Spleen (tissue), 11 donors: ENCODE data around the gene UGP2. TPM values are rescaled to one million over a fixed set of nuclear protein-coding genes. Genes with fewer than 3 reads are reported as not detected.

Experiments used
- DNase-seq: peaks from one replicate; pipeline ENCODE4 v3.0.0-alpha.2; 2020
- H3K27ac ChIP-seq, 8 donors: fragments of 200-600 bp; sonication (generic) in 7 of 8; 1 replicate in 4 of 8; 2 replicates in 4 of 8; pipeline versions ENCODE4 v1.5.0 to v1.8.0; 2016 to 2021; ENCODE audit warnings: inconsistent platforms in 4 of 8, mild to moderate bottlenecking in 4 of 8, moderate library complexity in 1 of 8
- H3K27me3 ChIP-seq, 7 donors: fragments of 200-600 bp; sonication (generic) in 6 of 7; replicated peaks in 1 of 7; 1 replicate in 4 of 7; 2 replicates in 3 of 7; pipeline versions ENCODE4 v1.5.0 to v1.8.0; 2016 to 2021; ENCODE audit warnings: inconsistent platforms in 3 of 7, mild to moderate bottlenecking in 1 of 7
- H3K36me3 ChIP-seq, 6 donors: fragments of 200-600 bp; sonication (generic) in 5 of 6; 1 replicate in 4 of 6; 2 replicates in 2 of 6; pipeline versions ENCODE4 v1.5.0 to v1.8.0; 2016 to 2021; ENCODE audit warnings: inconsistent platforms in 2 of 6
- H3K4me1 ChIP-seq, 6 donors: fragments of 200-600 bp; sonication (generic) in 5 of 6; 1 replicate in 3 of 6; 2 replicates in 3 of 6; pipeline versions ENCODE4 v1.5.0 to v1.8.0; 2016 to 2021; ENCODE audit warnings: inconsistent platforms in 3 of 6
- H3K4me3 ChIP-seq, 8 donors: fragments of 200-600 bp; sonication (generic) in 7 of 8; 1 replicate in 4 of 8; 2 replicates in 4 of 8; pipeline versions ENCODE4 v1.5.0 to v1.8.0; 2016 to 2021; ENCODE audit warnings: inconsistent platforms in 4 of 8, mild to moderate bottlenecking in 4 of 8, moderate library complexity in 2 of 8
- H3K9me3 ChIP-seq, 8 donors: fragments of 200-600 bp; sonication (generic) in 7 of 8; 1 replicate in 4 of 8; 2 replicates in 4 of 8; pipeline versions ENCODE4 v1.5.0 to v1.8.0; 2016 to 2021; ENCODE audit warnings: inconsistent platforms in 4 of 8
- POLR2A ChIP-seq, 3 donors: fragments of 450-650 bp; IDR thresholded peaks; one replicate each; pipeline ENCODE4 v1.5.1; 2017; ENCODE audit warnings: antibody characterized with exemption in 3 of 3, mild to moderate bottlenecking in 1 of 3
- POLR2AphosphoS5 ChIP-seq, 3 donors: sonication (generic); formaldehyde crosslinking; IDR thresholded peaks; one replicate each; pipeline ENCODE4 v1.5.1; 2017; ENCODE audit warnings: antibody characterized with exemption in 3 of 3
- WGBS, 5 donors: extraction: QIAGEN DNeasy Blood & Tissue Kit in 3 of 5; methylation state at CpG; one replicate each; pipeline versions ENCODE4 v1.1.5 to v1.1.7; 2013 to 2018; 5-methylcytosine and 5-hydroxymethylcytosine counted together
- intact Hi-C: fragments of 100-400 bp; cut with DNase I; formaldehyde crosslinking; loops from one replicate; pipeline ENCODE4 v1.15.0; 2023; ENCODE audit warnings: low total_unique reads
- polyA plus RNA-seq, 3 donors: library from polyadenylated mRNA; stranded (reverse); fragments of 200-250 nt; gene quantifications; one replicate each; pipeline ENCODE4 v1.2.1, GENCODE V29; 2013
- total RNA-seq, 7 donors: library from RNA; depleted of rRNA in 3 of 7; stranded (reverse); fragments of >200 nt in 3 of 7; fragmentation: NEBNext Ultra II Directional in 4 of 7; extraction: Animal tissue kit (Norgen Biotek cat#: 25700) in 4 of 7; gene quantifications; one replicate each; pipeline versions ENCODE4 v1.1.0 to v1.2.1, GENCODE V29; 2016 to 2021
- TF ChIP-seq, protein P1 (sequence below), 11 experiments: fragments of 200-600 bp in 7 of 11; fragments of 450-650 bp in 4 of 11; sonication (generic) in 4 of 11; IDR thresholded peaks in 8 of 11; conservative IDR thresholded peaks in 3 of 11; 1 replicate in 7 of 11; 2 replicates in 4 of 11; pipeline versions ENCODE4 v1.4.0 to v1.8.0; 2016 to 2021; ENCODE audit warnings: antibody characterized with exemption in 11 of 11, inconsistent platforms in 4 of 11, mild to moderate bottlenecking in 1 of 11
- donor health status: healthy with polysubstance abuse.
- donor health status: DM: no; HTN: no; CAD: no; lungs with moderate emphysema.
- donor health status: DM: no; HTN: no; CAD: no.
- donor health status: Bipolar disorder and iron deficiency.
- donor health status: healthy.
- donor health status: DM: no; HTN: no; CAD: no.
- donor health status: DM: yes; HTN: yes; CAD: no.

Gene UGP2
- total and polyA plus RNA-seq, 10 donors: 46.3 to 106 (median 76.1) TPM

DNA sequence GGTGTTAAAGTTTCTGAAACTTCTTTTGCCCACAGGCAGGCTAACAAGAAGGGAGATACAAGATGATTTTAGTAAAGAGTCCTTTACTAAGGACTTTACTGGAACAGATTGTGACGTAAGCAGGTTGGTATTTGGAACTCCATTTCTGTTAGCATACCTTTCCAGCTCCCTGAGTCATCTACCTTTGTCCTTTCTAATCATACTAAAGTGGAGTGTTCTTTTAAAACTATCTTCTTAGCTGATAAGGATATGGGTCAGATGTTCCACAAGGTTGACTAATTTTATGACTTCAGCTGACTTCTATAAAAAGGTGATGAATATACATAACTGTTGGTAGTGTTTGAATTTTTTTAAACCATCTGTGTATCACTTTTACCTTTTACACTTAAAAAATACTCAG lies 21.1 kb downstream of the UGP2 start:
- Histone ChIP-seq H3K27me3 (no peaks in the 10 kb centered on the region), H3K4me3 (no peak overlapping the region), H3K27ac (no peak overlapping the region), H3K9me3 (no peaks in the 10 kb centered on the region), H3K36me3 (peaks cover 0 to 94% (median 45%) of the 10 kb centered on the region in 6 donors), H3K4me1 (peaks cover 0 to 38% (median 15%) of the 10 kb centered on the region in 6 donors)
- 88 to 100% (median 94%) methylated on average over 1 of the region's 1 CpG for WGBS, 5 donors
- intact Hi-C loops: loop anchor here (5.0 kb wide), 1 partner anchor 171 kb away; no protein-coding TSS in a partner anchor
- TF ChIP-seq POLR2AphosphoS5 (IDR thresholded peaks at IDR 0.05) (no peak), POLR2A (IDR thresholded peaks at IDR 0.05) (no peak)
- TF ChIP-seq, protein P1, sequence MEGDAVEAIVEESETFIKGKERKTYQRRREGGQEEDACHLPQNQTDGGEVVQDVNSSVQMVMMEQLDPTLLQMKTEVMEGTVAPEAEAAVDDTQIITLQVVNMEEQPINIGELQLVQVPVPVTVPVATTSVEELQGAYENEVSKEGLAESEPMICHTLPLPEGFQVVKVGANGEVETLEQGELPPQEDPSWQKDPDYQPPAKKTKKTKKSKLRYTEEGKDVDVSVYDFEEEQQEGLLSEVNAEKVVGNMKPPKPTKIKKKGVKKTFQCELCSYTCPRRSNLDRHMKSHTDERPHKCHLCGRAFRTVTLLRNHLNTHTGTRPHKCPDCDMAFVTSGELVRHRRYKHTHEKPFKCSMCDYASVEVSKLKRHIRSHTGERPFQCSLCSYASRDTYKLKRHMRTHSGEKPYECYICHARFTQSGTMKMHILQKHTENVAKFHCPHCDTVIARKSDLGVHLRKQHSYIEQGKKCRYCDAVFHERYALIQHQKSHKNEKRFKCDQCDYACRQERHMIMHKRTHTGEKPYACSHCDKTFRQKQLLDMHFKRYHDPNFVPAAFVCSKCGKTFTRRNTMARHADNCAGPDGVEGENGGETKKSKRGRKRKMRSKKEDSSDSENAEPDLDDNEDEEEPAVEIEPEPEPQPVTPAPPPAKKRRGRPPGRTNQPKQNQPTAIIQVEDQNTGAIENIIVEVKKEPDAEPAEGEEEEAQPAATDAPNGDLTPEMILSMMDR (IDR thresholded peaks at IDR 0.05 in 8 of 11, conservative IDR thresholded peaks at IDR 0.05 in 3 of 11): no peak
- no peak for DNase-seq

DNA sequence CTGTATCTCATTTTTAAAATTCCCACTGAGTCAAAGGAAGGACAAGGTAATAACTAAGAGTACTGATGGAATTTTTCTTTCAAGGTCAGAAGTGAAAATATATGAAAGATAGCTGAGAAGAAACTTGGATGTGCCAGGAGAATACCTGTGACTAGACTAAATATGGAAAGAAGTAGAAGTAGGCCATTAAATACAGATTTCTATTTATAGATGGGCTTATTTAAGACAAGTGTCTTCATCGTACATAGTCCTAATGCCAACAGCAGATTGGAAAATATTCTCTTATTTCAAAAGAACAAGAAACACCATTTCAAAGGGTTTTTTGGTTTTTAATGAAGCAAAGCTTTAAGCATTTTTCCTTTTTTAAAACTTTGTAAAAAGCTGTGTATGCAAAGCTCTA lies 22.0 kb downstream of the UGP2 start:
- Histone ChIP-seq H3K27ac (no peak overlapping the region), H3K36me3 (peaks cover 0 to 94% (median 41%) of the 10 kb centered on the region in 6 donors), H3K27me3 (no peaks in the 10 kb centered on the region), H3K9me3 (no peaks in the 10 kb centered on the region), H3K4me1 (peaks cover 0 to 38% (median 15%) of the 10 kb centered on the region in 6 donors), H3K4me3 (no peak overlapping the region)
- TF ChIP-seq POLR2AphosphoS5 (IDR thresholded peaks at IDR 0.05) (no peak), POLR2A (IDR thresholded peaks at IDR 0.05) (no peak)
- TF ChIP-seq, protein P1 (IDR thresholded peaks at IDR 0.05 in 8 of 11, conservative IDR thresholded peaks at IDR 0.05 in 3 of 11): no peak
- intact Hi-C loops: loop anchor here (5.0 kb wide), 1 partner anchor 171 kb away; no protein-coding TSS in a partner anchor
- 78 to 94% (median 89%) methylated on average over 1 of the region's 1 CpG for WGBS, 5 donors
- no peak for DNase-seq

DNA sequence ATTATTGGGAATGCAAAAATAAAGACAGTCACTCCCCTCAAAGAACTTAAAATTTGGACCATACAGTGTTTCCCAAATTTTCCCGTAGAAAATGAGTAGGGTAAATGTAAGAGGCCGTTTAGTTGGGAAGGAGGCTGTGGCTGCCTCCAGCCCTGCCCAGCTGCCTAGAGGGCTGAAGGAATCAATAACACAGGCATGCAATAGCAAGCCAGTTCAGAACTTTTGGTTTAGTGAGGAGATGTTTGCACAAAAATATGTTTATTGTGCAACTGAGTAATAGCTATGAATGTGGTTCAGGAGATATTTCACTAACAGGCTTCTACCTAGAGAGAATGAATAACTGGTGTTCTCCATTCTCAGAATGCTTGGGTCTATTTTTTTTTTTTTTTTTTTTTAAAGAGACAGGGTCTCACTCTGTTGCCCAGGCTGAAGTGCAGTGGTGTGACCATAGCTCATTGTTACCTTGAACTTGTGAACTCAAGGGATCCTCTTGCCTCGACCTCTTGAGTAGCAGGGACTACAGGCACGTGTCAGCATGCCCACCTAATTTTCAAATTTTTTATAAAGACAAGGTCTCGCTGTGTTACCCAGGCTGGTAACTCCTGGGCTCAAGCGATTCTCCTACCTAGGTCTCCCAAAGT lies 23.6 kb downstream of the UGP2 start:
- no peaks in the 10 kb centered on the region for H3K27me3 ChIP-seq
- H3K27ac ChIP-seq: no peak overlapping the region
- peaks cover 0 to 87% (median 31%) of the 10 kb centered on the region in 6 donors for H3K36me3 ChIP-seq
- WGBS, 5 donors: 88 to 94% (median 91%) methylated on average over 6 of the region's 6 CpGs
- no peaks in the 10 kb centered on the region for H3K9me3 ChIP-seq
- no peak for DNase-seq
- intact Hi-C loops: no loop called here
- TF ChIP-seq, protein P1 (IDR thresholded peaks at IDR 0.05 in 8 of 11, conservative IDR thresholded peaks at IDR 0.05 in 3 of 11): no peak
- no peak for TF ChIP-seq POLR2A (IDR thresholded peaks at IDR 0.05)
- no peak for TF ChIP-seq POLR2AphosphoS5 (IDR thresholded peaks at IDR 0.05)
- H3K4me1 ChIP-seq: peaks cover 0 to 37% (median 15%) of the 10 kb centered on the region in 6 donors
- H3K4me3 ChIP-seq: no peak overlapping the region

DNA sequence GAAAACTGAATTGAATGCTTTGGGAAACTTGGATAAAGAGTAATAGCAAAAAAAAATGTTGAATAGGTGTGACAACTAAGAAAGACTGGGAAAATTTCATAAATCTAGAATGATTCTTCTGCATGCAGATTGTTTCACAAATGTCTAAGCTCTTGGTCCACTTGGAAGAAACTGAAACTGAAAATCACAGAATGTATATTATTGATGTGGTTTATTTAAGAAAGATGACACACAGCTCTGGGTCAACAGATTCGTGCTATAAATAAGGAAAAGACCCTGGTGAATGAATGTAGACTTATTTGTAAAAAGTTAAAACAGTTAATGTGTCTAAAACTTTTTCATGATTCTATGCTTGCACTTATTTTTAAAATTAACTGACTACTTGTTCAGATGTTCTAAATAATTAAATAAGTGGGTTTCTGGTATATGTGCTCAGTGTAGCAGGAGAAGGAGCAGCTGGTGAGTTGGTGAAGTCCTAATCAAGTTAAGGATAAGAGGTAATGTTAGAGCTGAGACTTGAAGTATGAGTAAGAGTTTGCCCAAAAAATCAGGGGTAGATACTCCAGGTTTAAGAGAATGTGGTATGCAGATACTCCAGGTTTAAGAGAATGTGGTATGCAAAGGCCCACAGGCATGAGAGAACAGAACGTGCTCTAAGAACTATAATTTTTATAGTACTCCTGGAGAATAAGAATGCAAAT lies 24.5 kb downstream of the UGP2 start:
- Histone ChIP-seq H3K4me1 (peaks cover 0 to 28% (median 10%) of the 10 kb centered on the region in 6 donors), H3K27ac (peak overlapping the region in 1 of 8 donors; percentile 12), H3K27me3 (no peaks in the 10 kb centered on the region), H3K4me3 (no peak overlapping the region), H3K36me3 (peaks cover 0 to 84% (median 28%) of the 10 kb centered on the region in 6 donors), H3K9me3 (no peaks in the 10 kb centered on the region)
- no peak for DNase-seq
- 63 to 74% (median 67%) methylated on average over 2 of the region's 2 CpGs for WGBS, 5 donors
- intact Hi-C loops: no loop called here
- TF ChIP-seq POLR2A (IDR thresholded peaks at IDR 0.05) (no peak), POLR2AphosphoS5 (IDR thresholded peaks at IDR 0.05) (no peak)
- TF ChIP-seq, protein P1 (IDR thresholded peaks at IDR 0.05 in 8 of 11, conservative IDR thresholded peaks at IDR 0.05 in 3 of 11): no peak
